MCF 10A (cell line): ENCODE data around the gene ENO2. TPM values are rescaled to one million over a fixed set of nuclear protein-coding genes. Genes with fewer than 3 reads are reported as not detected.
"Not testable (repeated sequence)": the region's sequence is repeated elsewhere in the genome, so short reads cannot be mapped to it uniquely, and the experiment has no call there.

Experiments
- BruUV-seq: library from RNA; stranded (reverse); fragments of 400-500 nt; replicated peaks from 2 replicates; lab custom pipeline; 2021; lab: Mats Ljungman, UMichigan
- CTCF ChIA-PET: fragments of 300-600 bp; sonication (Branson Sonifier 250); formaldehyde crosslinking; extraction: SDS; loops from one replicate; lab custom pipeline; 2021; ENCODE audit warnings: antibody characterized with exemption, inconsistent platforms; lab: Yijun Ruan, JAX
- POLR2A ChIA-PET: fragments of 300-600, 350-650 bp; sonication (Branson Sonifier 250); formaldehyde crosslinking; extraction: SDS; loops from one replicate; lab custom pipeline; 2020; ENCODE audit warnings: antibody characterized with exemption, inconsistent platforms; lab: Yijun Ruan, JAX
- DNase-seq: peaks from one replicate; pipeline ENCODE4 v3.0.0-alpha.2; 2018; ENCODE audit not compliant: unreplicated experiment
- H3K27ac Mint-ChIP-seq: one replicate; pipeline ENCODE4 v1.8.0; 2022; ENCODE audit warnings: mild to moderate bottlenecking, low read depth, mixed read lengths; ENCODE audit not compliant: unreplicated experiment
- H3K27me3 Mint-ChIP-seq: one replicate; pipeline ENCODE4 v1.8.0; 2022; ENCODE audit warnings: mixed read lengths; ENCODE audit not compliant: insufficient read depth, unreplicated experiment
- H3K36me3 Mint-ChIP-seq: one replicate; pipeline ENCODE4 v1.8.0; 2022; ENCODE audit warnings: mild to moderate bottlenecking, moderate library complexity, mixed read lengths; ENCODE audit not compliant: insufficient read depth, unreplicated experiment
- H3K4me1 Mint-ChIP-seq: one replicate; pipeline ENCODE4 v1.8.0; 2022; ENCODE audit warnings: mixed read lengths; ENCODE audit not compliant: insufficient read depth, unreplicated experiment
- H3K4me3 Mint-ChIP-seq: one replicate; pipeline ENCODE4 v1.8.0; 2022; ENCODE audit warnings: mild to moderate bottlenecking, moderate library complexity, mixed read lengths; ENCODE audit not compliant: unreplicated experiment
- H3K9me3 Mint-ChIP-seq: one replicate; pipeline ENCODE4 v1.8.0; 2022; ENCODE audit warnings: mixed read lengths; ENCODE audit not compliant: unreplicated experiment
- intact Hi-C: fragments of 100-400 bp; cut with micrococcal nuclease; formaldehyde crosslinking; loops from 2 replicates; pipeline ENCODE4 v1.14.1; 2022
- total RNA-seq: library from RNA; stranded (reverse); gene quantifications from 2 replicates; pipeline ENCODE4 v1.2.3, GENCODE V29; 2022
- TF ChIP-seq, protein P1 (sequence below): fragments of 200-600 bp; IDR thresholded peaks from one replicate; pipeline ENCODE4 v1.8.0; 2022; ENCODE audit warnings: antibody characterized with exemption, mild to moderate bottlenecking; ENCODE audit not compliant: unreplicated experiment

The ENO2 gene
- total RNA-seq, 1 experiment from 2014 or later: 0.30 TPM

- DNase-seq: peak; percentile 70
- Mint-ChIP-seq H3K4me3 (peak within 1 kb of the TSS; percentile 86), H3K36me3 (peaks cover 67% of the 10 kb centered on the region), H3K27me3 (no peaks in the 10 kb centered on the region), H3K4me1 (peaks cover 30% of the 10 kb centered on the region), H3K9me3 (no peaks in the 10 kb centered on the region), H3K27ac (peak within 1 kb of the TSS; percentile 82)
- intact Hi-C loops: loop anchor here (2.0 kb wide), 1 partner anchor 71 kb away; no protein-coding TSS in a partner anchor
- TF ChIP-seq, protein P1, sequence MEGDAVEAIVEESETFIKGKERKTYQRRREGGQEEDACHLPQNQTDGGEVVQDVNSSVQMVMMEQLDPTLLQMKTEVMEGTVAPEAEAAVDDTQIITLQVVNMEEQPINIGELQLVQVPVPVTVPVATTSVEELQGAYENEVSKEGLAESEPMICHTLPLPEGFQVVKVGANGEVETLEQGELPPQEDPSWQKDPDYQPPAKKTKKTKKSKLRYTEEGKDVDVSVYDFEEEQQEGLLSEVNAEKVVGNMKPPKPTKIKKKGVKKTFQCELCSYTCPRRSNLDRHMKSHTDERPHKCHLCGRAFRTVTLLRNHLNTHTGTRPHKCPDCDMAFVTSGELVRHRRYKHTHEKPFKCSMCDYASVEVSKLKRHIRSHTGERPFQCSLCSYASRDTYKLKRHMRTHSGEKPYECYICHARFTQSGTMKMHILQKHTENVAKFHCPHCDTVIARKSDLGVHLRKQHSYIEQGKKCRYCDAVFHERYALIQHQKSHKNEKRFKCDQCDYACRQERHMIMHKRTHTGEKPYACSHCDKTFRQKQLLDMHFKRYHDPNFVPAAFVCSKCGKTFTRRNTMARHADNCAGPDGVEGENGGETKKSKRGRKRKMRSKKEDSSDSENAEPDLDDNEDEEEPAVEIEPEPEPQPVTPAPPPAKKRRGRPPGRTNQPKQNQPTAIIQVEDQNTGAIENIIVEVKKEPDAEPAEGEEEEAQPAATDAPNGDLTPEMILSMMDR: no peak
- ChIA-PET POLR2A (interaction anchor here (0.6 to 7.7 kb wide), 20 partner anchors 11 to 300 kb away, joined by 3 to 130 read pairs (median 6); partner anchors contain the start of genes C12orf57, CDCA3, COPS7A and GNB3), CTCF (interaction anchor here (0.6 to 7.7 kb wide), 19 partner anchors 8 to 625 kb away, joined by 3 to 64 read pairs (median 3); partner anchors contain the start of genes C12orf57, C1RL and RNU7-1)
- no TSS peak for BruUV-seq
Measured at GRCh38 chr12:6867413-6868210, 46.8 kb upstream of the ENO2 start, which contains the start of gene TPI1. Gene TPI1, plus strand, starts transcription at chr12:6867531. Its CDS starts 36 bp downstream, at chr12:6867567.

GRCh38 chr12:6868211-6869048 is 46.0 kb upstream of the ENO2 start:
- no peaks in the 10 kb centered on the region for H3K9me3 Mint-ChIP-seq
- TF ChIP-seq, protein P1: no peak
- peak overlapping the region; percentile 82 for H3K27ac Mint-ChIP-seq
- ChIA-PET POLR2A (interaction anchor here (0.6 to 7.7 kb wide), 20 partner anchors 17 to 367 kb away, joined by 3 to 130 read pairs (median 6); partner anchors contain the start of genes C12orf57, CDCA3, COPS7A and GNB3), CTCF (interaction anchor here (0.6 to 7.7 kb wide), 24 partner anchors 8 to 624 kb away, joined by 3 to 64 read pairs (median 3); partner anchors contain the start of genes C12orf57, RNU7-1 and USP5)
- peak overlapping the region; percentile 86 for H3K4me3 Mint-ChIP-seq
- H3K4me1 Mint-ChIP-seq: peaks cover 30% of the 10 kb centered on the region
- intact Hi-C loops: loop anchor here (1.0 to 2.0 kb wide), 2 partner anchors 23 to 70 kb away; no protein-coding TSS in a partner anchor
- DNase-seq: no peak
- BruUV-seq: no TSS peak
- no peaks in the 10 kb centered on the region for H3K27me3 Mint-ChIP-seq
- H3K36me3 Mint-ChIP-seq: peaks cover 59% of the 10 kb centered on the region

GRCh38 chr12:6869049-6870021 is 45.0 kb upstream of the ENO2 start:
- intact Hi-C loops: loop anchor here (1.0 to 2.0 kb wide), 2 partner anchors 22 to 69 kb away; no protein-coding TSS in a partner anchor
- Mint-ChIP-seq H3K27me3 (no peaks in the 10 kb centered on the region), H3K9me3 (no peaks in the 10 kb centered on the region), H3K4me3 (peak overlapping the region; percentile 86), H3K27ac (peak overlapping the region; percentile 70), H3K36me3 (peaks cover 52% of the 10 kb centered on the region), H3K4me1 (peaks cover 30% of the 10 kb centered on the region)
- POLR2A ChIA-PET: interaction anchor here (0.6 to 7.7 kb wide), 17 partner anchors 18 to 368 kb away, joined by 3 to 130 read pairs (median 6); partner anchors contain the start of genes C12orf57, CDCA3, COPS7A and LRRC23
- DNase-seq: peak; percentile 83
- TF ChIP-seq, protein P1: peak; percentile 91
- BruUV-seq: no TSS peak
- CTCF ChIA-PET: interaction anchor here (0.5 to 7.7 kb wide), 29 partner anchors 9 to 280 kb away, joined by 3 to 64 read pairs (median 3); partner anchors contain the start of genes C12orf57, RNU7-1 and USP5

DNA sequence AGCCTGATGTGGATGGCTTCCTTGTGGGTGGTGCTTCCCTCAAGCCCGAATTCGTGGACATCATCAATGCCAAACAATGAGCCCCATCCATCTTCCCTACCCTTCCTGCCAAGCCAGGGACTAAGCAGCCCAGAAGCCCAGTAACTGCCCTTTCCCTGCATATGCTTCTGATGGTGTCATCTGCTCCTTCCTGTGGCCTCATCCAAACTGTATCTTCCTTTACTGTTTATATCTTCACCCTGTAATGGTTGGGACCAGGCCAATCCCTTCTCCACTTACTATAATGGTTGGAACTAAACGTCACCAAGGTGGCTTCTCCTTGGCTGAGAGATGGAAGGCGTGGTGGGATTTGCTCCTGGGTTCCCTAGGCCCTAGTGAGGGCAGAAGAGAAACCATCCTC is 44.1 kb upstream of the ENO2 start:
- ChIA-PET POLR2A (interaction anchor here (0.5 to 7.7 kb wide), 5 partner anchors 19 to 148 kb away, joined by 4 to 130 read pairs (median 62); partner anchors contain the start of genes C12orf57, CDCA3, LPCAT3 and RNU7-1), CTCF (interaction anchor here (0.8 to 7.7 kb wide), 17 partner anchors 10 to 125 kb away, joined by 3 to 64 read pairs (median 4); partner anchors contain the start of genes C12orf57, MLF2, RNU7-1 and USP5)
- peaks cover 42% of the 10 kb centered on the region for H3K36me3 Mint-ChIP-seq
- H3K27me3 Mint-ChIP-seq, DNase-seq, H3K9me3 Mint-ChIP-seq, H3K4me3 Mint-ChIP-seq, intact Hi-C loops, H3K27ac Mint-ChIP-seq: not testable (repeated sequence)
- peaks cover 30% of the 10 kb centered on the region for H3K4me1 Mint-ChIP-seq
- BruUV-seq: TSS peak; percentile 65
